SK-N-MC (cell line): ENCODE measurements around the gene ANKRD23.

Experiments used
- EZH2 ChIP-seq: fragments of 200-600 bp; sonication (generic); IDR thresholded peaks from one replicate; pipeline ENCODE4 v1.6.1; 2017; ENCODE audit warnings: antibody characterized with exemption
- POLR2AphosphoS5 ChIP-seq: IDR thresholded peaks from 2 replicates; pipeline ENCODE4 v1.6.1; 2012; ENCODE audit warnings: mild to moderate bottlenecking, low read depth, low read length, borderline replicate concordance

DNA sequence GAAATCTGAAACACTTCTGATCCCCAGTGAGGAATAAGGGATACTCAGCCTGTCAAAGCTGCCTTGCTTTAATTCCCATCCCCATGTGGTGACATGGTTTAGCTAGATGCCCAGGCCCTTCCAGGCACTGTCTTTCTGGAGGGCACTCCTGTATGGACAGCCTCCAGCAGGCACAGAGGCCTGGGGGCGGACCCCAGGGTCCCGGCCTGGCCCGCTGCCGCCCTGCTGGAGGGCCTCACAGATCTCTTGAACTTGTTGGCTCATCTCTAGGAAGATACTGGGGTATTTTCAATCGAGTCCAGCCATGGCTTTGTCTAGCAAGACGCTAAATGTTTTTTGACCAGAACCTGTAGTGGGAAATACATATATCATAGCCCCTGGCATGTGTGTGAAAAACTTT is 48.7 kb downstream of the ANKRD23 start:
- TF ChIP-seq EZH2 (no peak), POLR2AphosphoS5 (no peak)
